ENCODE data around the gene CARD14.

CARD14 gene

GRCh38 chr17:80210348-80211108, 40.7 kb downstream of the CARD14 start:
- no peak for DNase-seq (ENCODE audit: low read depth)

GRCh38 chr17:80212109-80212508, 42.3 kb downstream of the CARD14 start:
- no peak for DNase-seq (ENCODE audit: low read depth)

GRCh38 chr17:80212511-80212910, 42.7 kb downstream of the CARD14 start:
- no peak for DNase-seq (ENCODE audit: low read depth)

- DNase-seq (ENCODE audit: low read depth), result no peak
These were observed 43.3 kb downstream of the CARD14 start for GRCh38 chr17:80212962-80213642.

DNA sequence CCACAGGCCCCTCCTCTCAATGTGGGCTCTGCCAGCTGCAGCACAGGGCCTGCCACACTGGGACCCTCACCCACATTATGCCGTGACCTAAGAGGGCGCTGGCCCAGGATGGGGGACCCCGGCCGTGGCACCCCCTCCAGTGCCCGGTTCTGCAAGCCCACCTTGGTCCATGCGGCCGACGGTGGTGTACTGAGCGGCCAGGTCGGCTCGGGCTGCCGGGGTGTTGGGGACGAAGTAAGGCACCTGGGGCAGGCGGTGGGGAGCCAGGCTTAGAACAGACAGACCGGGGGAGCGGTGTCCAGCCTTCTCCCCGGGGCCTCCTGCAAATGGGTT, 43.8 kb downstream of the CARD14 start:
- no peak for DNase-seq (ENCODE audit: low read depth)

DNA sequence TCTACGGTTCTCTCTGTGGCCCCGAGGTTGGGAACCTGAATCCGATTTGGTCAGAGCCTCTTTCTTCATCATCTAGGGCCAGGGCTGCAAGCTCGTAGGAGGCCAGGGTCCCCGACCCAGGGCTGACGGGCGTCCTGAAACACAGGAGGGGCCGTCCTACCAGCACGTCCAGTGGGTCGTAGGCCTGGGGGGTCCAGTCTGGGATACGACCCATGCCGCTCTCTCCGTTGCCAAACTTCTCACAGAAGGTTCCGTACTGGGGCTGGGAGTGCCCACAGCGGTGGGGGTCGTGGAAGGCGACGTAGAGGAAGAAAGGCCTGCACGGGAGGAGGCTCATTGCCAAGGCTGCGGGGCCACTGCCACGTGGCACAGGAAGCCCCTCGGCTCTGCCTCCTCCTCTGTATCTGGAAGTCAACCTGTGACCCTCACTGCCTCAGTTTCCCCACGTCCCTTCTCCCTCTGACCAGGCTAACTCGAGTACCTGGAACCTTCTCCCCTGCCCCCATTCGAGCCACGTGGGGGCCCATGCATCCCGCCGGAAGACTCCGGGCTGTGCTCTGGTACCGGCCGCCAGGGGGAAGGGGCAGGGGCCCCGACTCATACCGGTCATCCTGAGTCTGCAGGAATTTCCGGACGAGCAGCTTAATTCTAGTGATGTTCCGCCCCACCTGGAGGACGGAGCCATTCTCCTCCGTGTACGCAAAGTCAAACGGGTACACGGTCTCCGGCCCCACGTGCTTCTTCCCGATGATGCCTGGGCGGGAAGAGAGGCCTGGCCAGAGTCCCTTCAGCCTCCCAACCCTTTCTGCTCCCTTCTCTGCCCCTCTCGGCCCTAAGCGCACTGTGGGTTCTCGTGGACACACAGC, 44.4 kb downstream of the CARD14 start:
- no peak for DNase-seq (ENCODE audit: low read depth)

GRCh38 chr17:80214878-80215210, 45.0 kb downstream of the CARD14 start:
- no peak for DNase-seq (ENCODE audit: low read depth)

DNA sequence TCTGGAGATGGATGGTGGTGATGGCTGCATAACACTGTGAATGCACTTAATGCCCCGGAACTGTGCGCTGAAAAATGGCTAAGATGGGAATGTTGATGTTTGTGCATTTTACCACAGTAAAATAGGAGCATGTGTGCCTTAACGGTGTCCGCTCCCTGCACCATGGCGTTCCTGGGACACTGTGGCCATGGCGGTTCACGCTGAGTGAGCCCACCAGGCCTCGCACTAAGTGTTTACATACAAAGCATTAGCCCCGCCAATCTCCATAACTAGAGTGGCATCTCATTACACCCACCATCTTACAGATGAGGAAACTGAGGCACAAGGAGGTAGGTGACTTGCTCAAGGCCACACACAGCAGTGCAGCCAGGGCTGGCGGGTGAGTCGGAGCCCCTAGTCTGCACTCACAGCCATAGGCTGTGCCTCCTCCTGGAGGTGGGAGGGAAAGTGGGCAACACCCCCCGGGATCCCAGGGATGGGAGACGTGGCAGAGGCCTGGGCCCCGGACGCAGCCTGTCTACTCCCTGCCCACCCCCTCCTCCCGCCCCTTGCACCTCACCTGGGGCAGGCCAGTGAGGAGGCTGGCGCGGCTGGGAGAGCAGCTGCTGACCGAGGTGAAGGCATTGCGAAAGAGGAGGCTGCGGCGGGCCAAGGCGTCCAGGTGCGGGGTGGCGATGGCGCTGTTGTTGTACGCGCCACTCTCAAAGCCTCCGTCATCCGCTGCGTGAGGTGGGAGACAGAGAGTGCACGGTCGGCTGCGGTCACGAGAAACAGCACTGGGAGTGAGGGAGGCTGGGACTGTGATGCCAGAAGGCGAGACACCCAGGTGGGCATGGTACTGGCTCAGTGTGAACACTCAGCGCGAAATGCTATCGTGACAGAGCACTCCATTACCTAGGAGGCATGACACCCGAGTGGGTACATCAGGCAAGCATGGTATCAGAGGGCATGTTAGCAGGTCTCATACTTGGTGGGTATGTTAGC, 46.9 kb downstream of the CARD14 start:
- no peak for DNase-seq (ENCODE audit: low read depth)

DNA sequence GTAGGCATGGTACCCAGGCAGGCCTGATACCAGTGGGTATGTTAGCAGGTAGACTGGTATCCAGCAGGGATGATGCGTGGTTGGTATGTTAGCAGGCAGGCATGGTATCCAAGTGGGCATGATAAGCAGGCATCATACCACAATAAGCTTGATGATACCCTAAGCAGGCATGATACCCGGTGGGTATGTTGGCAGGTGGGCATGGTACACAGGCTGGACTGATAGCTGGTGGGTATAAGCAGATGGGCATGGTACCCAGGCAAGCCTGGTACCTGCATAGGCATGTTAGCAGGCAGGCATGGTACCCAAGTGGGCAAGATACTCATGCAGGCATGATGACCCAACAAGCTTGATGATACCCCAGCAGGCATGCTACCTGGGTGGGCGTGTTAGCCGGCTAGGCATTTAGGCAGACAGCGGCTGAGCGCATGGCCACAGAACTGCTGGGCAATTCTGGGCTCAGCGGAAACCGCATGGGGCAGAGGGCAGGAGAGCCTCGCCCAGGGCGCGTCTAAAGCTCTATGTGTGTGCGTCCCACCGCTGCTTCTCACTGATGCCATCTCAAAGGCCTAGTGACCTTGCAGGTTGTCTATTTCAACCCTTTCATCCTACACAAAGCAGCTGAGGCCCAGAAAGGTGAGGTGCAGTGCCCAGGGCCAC, 48.0 kb downstream of the CARD14 start:
- no peak for DNase-seq (ENCODE audit: low read depth)

DNA sequence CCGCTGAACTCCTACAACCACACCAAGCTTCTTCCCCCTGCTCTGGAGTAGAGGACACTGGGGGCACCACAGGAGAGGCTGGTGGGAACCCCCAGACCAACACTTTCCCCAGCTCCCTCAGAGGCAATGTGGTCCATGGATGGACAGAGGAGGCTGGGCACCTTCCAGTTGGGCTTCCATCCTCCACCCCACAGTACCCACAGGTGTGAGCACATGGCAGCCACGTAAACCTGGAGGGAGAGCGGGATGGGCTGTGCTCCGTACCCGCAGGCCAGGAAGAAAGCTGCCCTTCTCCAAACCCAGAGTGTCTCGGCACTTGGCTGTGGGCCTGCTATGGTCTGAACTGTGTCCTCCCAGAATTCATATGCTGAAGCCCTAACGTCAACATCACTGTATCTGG, 48.6 kb downstream of the CARD14 start:
- DNase-seq (ENCODE audit: low read depth), result no peak

DNA sequence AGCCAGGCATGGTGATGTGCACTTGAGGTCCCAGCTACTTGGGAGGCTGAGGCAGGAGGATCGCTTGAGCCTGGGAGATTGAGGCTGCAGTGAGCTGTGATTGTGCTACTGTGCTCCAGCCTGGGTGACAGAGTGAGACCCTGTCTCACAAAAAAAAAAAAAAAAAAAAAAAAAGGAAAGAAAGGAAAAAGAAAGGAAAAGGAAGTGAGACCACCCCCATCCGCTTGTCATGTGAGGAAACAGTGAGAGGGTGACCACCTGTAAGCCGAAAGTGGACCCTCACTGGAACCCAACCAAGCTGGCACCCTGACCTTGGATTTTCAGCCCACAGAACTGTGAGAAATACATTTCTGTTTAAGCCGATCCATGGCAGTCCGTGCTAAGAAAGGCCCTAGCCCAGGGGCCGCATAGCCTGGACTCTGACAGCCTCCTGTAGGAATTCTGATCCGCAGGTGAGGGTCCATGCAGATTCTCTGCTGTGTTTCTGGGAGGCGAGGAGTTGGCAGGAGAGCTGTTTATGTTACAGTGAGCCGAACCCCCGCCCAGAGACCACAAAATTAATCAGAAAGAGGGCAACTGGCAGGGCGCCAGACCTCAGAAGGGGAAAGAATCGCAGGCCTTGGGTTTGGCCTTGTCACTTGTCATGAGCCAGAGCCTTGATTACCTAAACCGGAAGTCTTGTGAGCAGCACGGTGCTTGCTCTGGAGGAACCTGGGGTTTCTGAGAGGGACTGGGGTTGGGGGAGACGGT, 49.4 kb downstream of the CARD14 start:
- peak; percentile 88 for DNase-seq (ENCODE audit: low read depth)

DNA sequence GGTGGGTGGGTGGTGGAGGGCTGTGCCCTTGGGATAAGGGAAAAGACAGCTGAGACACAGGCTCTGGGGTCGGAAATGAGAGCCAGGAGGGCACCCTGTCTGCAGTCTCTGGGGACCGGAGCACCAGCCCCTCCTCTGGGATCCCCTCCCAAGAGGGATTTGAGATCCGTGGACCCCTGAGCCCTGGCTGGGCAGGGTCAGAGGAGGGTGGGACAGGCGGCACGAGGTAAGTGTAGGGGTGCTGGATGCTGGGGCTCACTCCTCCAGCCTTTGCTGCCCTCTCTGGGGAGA, 49.9 kb downstream of the CARD14 start:
- DNase-seq (ENCODE audit: low read depth), result no peak

DNA sequence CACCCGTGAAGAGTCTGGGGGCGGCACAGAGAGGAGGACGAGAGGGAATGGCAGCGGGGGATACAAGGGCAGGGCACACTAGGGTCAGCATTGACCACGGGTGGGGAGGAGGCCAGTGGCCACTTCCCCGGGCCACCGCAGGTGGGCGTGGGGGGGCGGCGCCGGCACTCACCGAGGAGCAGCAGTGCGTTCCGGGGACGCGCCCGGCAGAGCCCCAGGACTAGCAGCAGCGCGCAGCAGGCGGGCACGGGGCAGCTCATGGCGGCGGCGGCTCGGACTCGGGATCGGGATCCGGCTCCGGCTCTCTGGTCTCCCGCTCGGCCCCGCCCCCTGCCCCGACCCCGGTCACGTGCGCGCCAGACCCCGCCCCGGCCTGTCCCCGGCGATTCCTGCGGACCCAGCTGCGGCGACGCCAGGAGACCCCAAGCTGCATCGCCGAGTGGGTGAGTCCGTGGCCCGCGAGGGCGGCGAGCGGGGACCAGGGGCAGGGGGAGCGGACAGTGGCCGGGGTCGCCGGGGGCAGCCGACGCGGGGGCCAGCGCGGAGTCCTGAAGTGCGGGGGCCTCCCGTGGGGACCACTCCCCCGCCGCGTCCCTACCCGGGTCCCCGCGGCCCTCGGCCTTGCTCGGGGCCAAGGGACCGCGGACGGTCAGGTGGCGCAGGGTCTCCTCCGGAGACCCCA, 50.4 kb downstream of the CARD14 start, which contains the start of the genes SGSH and SLC26A11:
Gene SGSH, minus strand, starts transcription at position 280 of the 682 bp plus-strand sequence. Its CDS starts 20 bp downstream, at position 260.
Gene SLC26A11, plus strand, starts transcription at position 374 of the 682 bp plus-strand sequence. CDS start 1,134 bp downstream, outside the sequence.
- DNase-seq (ENCODE audit: low read depth), result peak; percentile 73

- peak; percentile 6 for DNase-seq (ENCODE audit: low read depth)
These were observed 50.9 kb downstream of the CARD14 start for GRCh38 chr17:80220736-80221215.

DNA sequence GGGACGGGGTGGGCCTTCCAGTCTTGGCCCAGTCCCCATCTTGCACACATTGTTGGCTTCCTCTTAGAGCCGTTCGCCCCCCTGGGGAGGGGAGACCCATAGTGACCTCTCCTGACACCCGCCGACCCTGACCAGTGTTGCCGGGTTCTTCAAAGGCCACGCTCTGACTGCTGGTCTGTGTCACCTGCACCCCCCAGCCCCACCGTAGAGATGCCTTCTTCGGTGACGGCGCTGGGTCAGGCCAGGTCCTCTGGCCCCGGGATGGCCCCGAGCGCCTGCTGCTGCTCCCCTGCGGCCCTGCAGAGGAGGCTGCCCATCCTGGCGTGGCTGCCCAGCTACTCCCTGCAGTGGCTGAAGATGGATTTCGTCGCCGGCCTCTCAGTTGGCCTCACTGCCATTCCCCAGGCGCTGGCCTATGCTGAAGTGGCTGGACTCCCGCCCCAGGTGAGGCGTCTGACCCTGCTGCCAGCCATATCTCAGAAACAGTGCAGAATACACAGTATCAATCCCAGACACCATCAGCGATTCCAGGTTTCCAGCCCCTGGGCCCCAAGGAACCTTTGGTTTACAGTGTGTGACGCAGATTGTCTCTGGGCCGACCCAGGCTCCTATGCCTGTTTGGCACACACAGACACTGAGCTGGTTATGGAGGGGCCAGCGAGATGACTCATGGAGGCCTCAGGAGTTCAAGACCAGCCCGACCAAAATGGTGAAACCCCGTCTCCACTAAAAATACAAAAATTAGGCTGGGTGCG, 51.7 kb downstream of the CARD14 start:
- no peak for DNase-seq (ENCODE audit: low read depth)

GRCh38 chr17:80222376-80223141, 52.7 kb downstream of the CARD14 start:
- DNase-seq (ENCODE audit: low read depth), result no peak

DNA sequence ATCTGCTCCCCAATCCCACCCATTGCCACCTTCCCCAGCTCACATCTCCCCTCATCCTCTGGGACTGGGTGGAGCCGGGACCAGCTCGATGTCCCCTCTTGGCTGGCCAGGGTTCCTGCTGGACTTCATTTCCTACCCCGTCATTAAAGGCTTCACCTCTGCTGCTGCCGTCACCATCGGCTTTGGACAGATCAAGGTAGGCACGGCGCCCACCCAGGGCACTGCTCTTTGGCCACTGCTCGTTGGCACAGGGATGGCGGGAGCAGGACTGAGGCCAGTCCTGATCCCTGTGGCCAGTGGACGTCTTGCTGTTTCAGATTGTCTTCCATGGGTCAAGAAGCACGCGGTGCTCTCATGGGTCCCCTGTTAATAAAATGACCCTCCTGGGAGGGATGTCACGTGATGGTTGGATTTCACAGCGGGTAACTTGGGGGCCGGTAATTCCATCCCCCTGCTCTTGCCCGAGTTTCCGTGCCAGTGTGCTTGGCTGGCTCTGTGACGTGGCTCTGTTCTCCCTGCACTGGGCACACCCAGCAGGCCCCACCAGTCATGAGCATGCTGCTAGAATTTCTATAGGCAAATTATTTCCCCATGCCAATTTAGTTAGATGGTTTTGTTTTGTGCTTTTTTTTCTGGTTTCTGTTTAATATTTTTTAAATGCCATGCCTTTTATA, 53.4 kb downstream of the CARD14 start:
- DNase-seq (ENCODE audit: low read depth), result no peak

Data from EH (cell line).